GM21619 (cell line): ENCODE data around the gene CDKN2AIP.
"Not testable (repeated sequence)": the region's sequence is repeated elsewhere in the genome, so short reads cannot be mapped to it uniquely, and the experiment has no call there.

Experiments
- ATAC-seq: cut with Tn5 transposase; IDR thresholded peaks from one replicate; pipeline ENCODE4 v1.9.1; 2021; ENCODE audit not compliant: unreplicated experiment

CDKN2AIP gene

GRCh38 chr4:183412821-183413220 lies 31.6 kb upstream of the CDKN2AIP start:
- ATAC-seq: no peak

DNA sequence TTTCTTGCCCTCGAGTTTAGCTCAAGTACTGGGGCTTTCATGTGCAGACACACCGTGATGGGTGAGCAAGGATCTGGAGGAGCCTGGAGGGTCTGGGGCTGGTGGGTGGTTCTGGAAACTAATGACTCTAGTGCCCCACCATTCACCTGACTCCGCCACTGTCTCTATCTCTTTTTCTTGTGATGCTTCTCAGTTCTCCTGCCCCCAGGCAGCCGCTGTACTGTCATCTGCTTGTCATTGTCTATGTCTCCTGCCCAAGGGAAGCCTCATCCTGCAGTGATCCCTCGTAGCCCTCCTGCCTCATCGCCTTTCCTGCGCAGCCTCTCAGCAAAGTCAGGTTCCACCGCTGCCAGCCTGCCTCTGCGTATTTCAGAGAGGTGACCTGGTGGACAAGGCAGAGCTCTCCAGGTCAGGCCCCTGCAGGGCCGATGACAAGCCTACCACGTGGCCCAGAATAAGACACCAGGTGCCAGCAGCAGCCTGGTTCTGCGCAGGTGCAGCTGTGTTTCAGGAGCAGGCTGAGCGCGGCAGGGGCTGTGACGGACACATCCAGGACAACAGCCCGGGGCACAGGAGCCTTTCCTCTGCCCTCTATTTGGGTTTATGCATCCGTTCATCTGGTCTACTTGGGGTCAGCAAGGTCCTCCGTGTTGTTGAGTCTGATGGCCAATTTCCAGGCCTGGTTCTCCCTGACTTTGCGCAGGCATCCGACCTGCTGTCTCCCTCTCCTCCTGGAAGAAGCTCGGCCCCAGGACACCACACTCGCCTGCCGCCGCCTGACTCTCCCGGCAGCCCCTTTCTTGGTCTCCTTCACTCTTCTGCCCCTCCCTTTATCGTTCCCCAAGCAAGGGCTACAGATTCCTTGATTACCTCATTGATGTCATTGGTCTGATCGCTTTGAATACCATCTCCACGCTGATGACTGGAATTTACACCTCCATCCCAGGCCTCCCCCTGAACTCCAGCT lies 30.9 kb upstream of the CDKN2AIP start:
- ATAC-seq: no peak

DNA sequence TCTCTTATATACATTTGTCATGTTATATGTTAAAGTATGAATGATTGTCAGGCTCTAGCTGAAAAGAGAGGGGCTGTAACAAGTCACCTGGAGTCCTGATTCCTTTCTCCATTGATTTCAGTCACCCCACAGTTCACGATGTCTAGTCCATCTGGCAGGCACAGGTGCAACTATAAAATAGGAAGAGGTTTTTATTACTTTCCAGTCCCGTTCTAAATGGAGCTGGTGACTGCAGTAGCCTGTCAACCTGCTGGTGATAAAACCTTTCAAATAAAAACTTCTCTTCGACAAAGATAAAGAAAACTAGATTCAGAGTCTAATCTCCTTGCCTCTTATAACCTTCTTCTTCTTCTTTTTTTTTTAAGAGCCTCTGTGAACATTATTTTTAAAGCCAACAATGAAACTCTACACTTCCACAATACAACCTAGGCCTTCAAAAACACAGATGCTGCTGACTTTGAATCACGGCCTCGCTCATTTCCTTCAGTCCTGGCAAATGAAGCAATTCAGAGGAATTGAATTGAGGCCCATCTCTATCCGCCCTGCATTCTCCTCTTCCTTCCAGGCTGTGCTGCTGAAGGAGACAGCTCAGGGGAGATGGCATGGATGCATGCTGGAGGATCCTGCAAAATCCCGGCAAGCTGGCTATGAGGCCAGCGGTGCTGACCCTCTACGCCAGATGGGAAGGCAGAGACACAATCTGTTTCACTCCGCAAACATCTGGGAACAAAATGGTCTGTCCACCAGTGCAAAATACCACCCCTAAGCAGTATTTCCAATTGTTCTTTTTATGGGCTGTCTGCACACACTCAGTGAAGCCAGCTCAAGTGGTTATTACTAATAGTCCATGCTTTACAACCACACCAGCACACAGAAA lies 27.3 kb upstream of the CDKN2AIP start:
- ATAC-seq: no peak

DNA sequence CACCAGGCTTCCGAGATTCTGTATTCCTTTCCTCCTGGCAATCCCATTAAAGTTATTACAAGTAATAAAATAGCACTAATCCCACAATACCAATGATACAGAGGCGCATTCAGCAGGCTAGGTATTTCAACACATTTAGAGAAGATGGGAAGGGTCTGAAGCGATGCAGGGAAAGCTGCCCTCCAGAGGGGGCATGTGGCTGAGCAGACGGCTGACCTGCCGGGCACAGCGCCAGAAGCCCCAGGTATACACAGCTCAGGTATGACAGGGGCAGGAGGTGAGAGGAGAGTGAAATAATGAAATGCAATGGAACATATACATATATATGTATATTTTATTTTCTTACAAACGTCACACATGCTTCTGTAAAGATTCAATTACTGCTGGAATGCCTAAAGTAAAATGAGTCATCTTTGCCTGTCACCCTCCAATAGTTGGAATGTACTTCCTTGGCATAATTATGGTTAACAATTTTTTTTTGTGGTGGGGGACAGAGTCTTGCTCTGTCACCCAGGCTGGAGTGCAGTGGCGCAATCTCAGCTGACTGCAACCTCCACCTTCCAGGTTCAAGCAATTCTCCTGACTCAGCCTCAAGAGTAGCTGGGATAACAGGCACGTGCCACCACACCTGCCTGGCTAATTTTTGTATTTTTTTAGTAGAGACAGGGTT lies 21.3 kb upstream of the CDKN2AIP start:
- ATAC-seq: no peak

- ATAC-seq: no peak
Measured at GRCh38 chr4:183424109-183424744, 20.2 kb upstream of the CDKN2AIP start.

DNA sequence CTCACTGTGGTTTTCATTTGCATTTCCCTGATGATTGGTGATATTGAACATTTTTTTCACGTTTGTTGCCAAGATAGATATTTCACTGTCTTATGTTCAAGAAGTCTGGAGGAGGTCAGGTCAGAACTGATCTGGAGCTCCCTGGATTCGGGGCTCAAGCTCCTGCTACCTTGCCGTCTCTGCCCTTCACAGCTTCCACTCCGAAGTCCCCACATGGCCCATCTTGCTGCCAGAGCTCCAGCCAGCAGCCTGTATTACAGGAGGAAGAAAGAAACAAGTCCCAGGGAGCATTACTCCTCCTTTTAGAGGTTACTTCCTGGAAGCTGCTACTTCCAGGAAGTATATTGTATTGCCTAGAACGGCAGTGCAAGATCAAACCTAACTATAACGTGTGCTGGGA lies 17.9 kb upstream of the CDKN2AIP start:
- no peak for ATAC-seq

- no peak for ATAC-seq
Measured at GRCh38 chr4:183429489-183429888, 14.9 kb upstream of the CDKN2AIP start.

DNA sequence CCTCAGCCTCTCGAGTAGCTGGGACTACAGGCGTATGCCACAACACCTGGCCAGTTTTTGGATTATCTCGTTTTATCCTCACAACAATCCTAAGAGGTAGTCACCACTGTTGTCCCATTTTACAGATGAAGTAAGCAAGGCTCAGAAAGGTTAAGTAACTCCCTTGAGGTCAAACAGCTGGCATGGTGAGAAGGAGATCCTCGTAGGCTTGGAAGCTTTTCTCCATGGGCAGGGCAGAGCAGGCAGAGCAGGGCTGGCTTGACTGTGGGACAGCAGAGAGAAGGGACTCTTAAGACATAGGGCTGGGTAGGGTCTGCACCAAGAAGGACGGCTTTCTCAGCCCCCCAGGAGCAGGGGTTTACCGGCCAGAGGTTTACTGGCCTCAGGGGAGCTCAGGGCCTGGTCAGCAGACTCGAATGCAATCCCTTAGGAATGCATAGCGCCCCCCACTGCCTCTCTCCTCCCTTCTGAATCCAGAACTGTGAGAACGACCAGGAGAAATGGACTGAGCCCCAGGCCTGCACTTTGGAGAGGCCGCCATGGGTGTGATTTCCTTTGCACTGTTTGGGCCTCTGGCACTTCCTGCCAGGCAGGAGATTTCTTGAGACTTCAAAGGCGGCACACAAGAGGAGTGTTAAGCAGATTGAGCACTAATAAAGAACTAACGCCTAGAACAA lies 14.0 kb upstream of the CDKN2AIP start:
- no peak for ATAC-seq

GRCh38 chr4:183430994-183431347 lies 13.5 kb upstream of the CDKN2AIP start:
- no peak for ATAC-seq

DNA sequence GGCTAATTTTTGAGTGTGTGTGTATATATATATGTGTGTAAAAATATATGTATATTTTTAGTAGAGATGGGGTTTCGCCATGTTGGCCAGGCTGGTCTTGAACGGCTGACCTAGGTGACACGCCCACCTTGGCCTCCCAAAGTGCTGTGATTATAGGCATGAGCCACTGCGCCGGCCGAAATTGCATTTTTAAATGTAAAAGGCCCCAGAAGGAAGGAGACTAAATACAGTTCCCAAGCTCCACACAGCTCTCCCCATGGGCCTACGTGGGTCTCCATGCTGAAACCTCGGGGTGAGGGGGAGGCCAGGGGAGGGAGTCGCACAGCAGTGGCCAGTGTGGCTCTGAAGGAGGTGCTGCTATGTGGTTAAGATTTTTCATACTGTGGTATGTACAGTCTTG lies 12.8 kb upstream of the CDKN2AIP start:
- no peak for ATAC-seq

DNA sequence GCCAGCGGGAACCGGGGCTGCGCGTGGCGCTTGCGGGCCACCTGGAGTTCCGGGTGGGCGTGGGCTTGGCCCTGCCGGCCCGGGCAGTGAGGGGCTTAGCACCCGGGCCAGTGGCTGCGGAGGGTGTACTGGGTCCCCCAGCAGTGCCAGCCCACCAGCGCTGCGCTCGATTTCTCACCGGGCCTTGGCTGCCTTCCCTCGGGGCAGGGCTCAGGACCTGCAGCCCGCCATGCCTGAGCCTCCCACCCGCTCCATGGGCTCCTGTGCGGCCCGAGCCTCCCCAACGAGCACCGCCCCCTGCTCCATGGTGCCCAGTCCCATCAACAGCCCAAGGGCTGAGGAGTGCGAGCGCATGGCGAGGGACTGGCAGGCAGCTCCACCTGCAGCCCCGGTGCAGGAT lies 11.3 kb upstream of the CDKN2AIP start:
- ATAC-seq: not testable (repeated sequence)

GRCh38 chr4:183434264-183434663 lies 10.2 kb upstream of the CDKN2AIP start:
- no peak for ATAC-seq

DNA sequence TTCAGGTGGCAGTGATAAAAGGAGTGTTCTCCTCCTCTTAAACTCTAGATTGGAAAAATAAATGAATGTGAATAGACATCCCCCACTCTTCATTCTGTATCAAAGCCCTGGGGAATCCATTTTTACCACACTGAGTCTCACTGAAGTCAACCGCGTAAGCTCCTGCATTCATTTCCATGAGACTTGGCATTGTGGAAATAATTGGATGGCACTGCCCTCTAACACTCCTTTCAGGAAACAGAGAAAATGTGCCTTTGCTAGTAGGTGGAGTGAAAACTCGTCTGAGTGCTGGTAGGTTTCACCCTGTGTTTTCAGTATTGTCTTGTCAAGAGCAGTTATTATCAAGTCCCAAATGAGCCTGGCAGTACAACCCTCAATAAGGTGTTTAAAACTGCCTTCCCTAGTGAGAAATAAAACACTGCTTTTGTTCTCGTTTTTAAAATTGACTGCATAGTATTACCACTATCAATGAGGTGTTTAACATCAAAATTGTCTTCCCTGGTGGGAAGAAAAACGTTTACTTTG lies 9.7 kb upstream of the CDKN2AIP start:
- ATAC-seq: no peak

GRCh38 chr4:183435803-183436202 lies 8.6 kb upstream of the CDKN2AIP start:
- no peak for ATAC-seq

DNA sequence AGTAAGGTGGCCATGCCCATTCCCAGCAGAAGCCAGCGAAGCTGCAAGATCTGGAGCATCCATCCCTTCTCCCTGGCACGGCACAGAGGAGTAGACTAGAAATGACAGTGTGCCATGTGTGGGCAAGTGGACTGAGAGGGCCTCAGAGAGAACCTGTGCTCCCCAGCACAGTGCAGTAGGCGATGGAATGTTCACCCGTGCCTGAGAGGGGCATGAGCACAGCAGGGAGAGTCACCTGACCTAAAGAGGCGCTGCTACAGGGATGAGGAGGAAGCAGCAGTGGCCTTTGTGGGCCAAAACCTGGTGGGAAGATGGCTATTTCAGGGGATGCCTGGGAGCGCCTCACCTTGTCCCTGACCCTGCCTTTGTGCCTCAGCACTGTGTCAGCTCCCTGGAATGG lies 8.0 kb upstream of the CDKN2AIP start:
- no peak for ATAC-seq

GRCh38 chr4:183437452-183437851 lies 7.0 kb upstream of the CDKN2AIP start:
- no peak for ATAC-seq

- no peak for ATAC-seq
Measured at GRCh38 chr4:183438458-183439113, 5.8 kb upstream of the CDKN2AIP start.

DNA sequence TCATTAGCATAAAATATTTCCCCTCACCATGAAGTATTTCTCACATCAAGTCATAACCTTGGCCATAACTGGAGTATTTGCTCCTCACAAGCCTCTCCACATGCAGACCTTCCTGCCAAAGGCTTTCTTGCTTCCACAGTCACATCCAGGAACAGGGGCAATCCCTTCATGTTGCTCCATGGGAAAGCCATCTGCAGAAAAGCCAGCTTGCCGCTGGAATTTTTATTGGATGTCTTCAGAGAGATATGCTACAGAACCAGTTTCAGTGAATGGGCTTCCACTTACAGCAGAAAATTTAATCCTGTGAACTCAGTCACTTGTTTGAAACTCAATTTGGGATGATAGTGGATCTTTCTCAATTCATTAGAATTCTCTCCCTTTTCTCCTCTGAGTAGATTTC lies 3.2 kb upstream of the CDKN2AIP start:
- no peak for ATAC-seq

DNA sequence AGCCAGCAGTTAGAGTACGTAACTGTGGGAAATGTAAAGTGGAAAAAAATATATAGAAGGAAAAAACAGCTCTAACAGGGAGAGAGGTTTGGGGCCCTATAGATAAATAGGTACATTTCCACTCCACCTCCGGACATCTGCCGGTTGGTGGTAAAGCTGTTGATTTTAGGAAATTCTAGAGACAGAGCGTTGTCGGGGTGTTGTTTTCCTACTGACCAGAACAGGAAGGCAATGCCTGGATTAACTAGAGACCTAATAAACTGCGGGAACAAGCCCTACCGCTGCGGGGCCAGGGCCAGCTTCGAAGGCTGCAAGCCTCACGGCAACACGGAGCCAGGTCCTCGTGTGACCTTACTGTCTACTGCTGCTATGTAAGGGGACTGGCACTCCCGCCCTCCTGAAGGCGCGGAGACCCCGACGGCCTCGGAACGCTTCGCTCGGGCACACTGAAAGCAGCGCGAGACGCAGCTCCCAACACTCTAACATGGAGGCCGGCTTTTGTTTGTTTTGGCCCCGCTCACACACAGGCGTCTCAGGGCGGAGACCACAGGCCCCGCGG lies 702 bp upstream of the CDKN2AIP start:
- ATAC-seq: no peak
